OCI-LY7 (cell line): ENCODE data around the gene SPEM1. TPM values are rescaled to one million over a fixed set of nuclear protein-coding genes. Genes with fewer than 3 reads are reported as not detected.

ENCODE experiments used
- BruUV-seq: library from RNA; stranded (reverse); fragments of 400-500 nt; replicated peaks from 2 replicates; lab custom pipeline; 2021; lab: Mats Ljungman, UMichigan
- CTCF ChIA-PET: fragments of 300-600 bp; sonication (Branson Sonifier 250); formaldehyde crosslinking; loops from one replicate; lab custom pipeline; 2022; ENCODE audit warnings: antibody characterized with exemption; ENCODE audit not compliant: unreplicated experiment; lab: Charles Lee
- POLR2A ChIA-PET: fragments of 300-600 bp; sonication (Branson Sonifier 250); formaldehyde crosslinking; loops from one replicate; lab custom pipeline; 2022; ENCODE audit warnings: antibody characterized with exemption; lab: Charles Lee
- DNase-seq: peaks from one replicate; pipeline ENCODE4 v3.0.0-alpha.2; 2015; ENCODE audit warnings: low spot score
- H2AFZ ChIP-seq: fragments of 200-600 bp; sonication (generic), shearing (Covaris generic); 2 replicates; pipeline ENCODE4 v1.6.1; 2014; ENCODE audit warnings: mild to moderate bottlenecking, antibody characterized with exemption, low read length, moderate library complexity
- H3K27ac ChIP-seq: fragments of 200-600 bp; sonication (generic); 2 replicates; pipeline ENCODE4 v1.5.1; 2014; ENCODE audit warnings: mixed run types, low read depth, mild to moderate bottlenecking, moderate library complexity, low read length, inconsistent platforms; ENCODE audit not compliant: poor library complexity, severe bottlenecking
- H3K36me3 ChIP-seq: fragments of 200-600 bp; sonication (generic); 2 replicates; pipeline ENCODE4 v1.6.1; 2014; ENCODE audit warnings: mild to moderate bottlenecking, antibody characterized with exemption, low read length, moderate library complexity, mixed read lengths; ENCODE audit not compliant: insufficient read depth
- H3K4me1 ChIP-seq: fragments of 200-600 bp; sonication (generic); 2 replicates; pipeline ENCODE4 v1.5.1; 2014; ENCODE audit warnings: mild to moderate bottlenecking, low read length; ENCODE audit not compliant: insufficient read depth, poor library complexity, severe bottlenecking
- H3K4me2 ChIP-seq: fragments of 200-600 bp; sonication (generic); 2 replicates; pipeline ENCODE4 v1.6.1; 2014; ENCODE audit warnings: mild to moderate bottlenecking, low read length
- H3K4me3 ChIP-seq: fragments of 200-600 bp; sonication (generic); 2 replicates; pipeline ENCODE4 v1.5.1; 2014; ENCODE audit warnings: mild to moderate bottlenecking, low read depth, low read length; ENCODE audit not compliant: poor library complexity, severe bottlenecking
- H3K79me2 ChIP-seq: fragments of 200-600 bp; sonication (generic); 2 replicates; pipeline ENCODE4 v1.6.1; 2016; ENCODE audit warnings: low read depth, mild to moderate bottlenecking, low read length, moderate library complexity, mixed read lengths; ENCODE audit not compliant: insufficient read depth
- H3K9me2 ChIP-seq: fragments of 200-600 bp; sonication (generic); 2 replicates; pipeline ENCODE4 v1.6.1; 2016; ENCODE audit warnings: mild to moderate bottlenecking, low read length, mixed read lengths; ENCODE audit not compliant: insufficient read depth
- H3K9me3 ChIP-seq: fragments of 200-600 bp; sonication (generic); 2 replicates; pipeline ENCODE4 v1.6.1; 2014; ENCODE audit warnings: mild to moderate bottlenecking, mixed run types, low read length, mixed read lengths
- H4K20me1 ChIP-seq: fragments of 200-600 bp; sonication (generic); 2 replicates; pipeline ENCODE4 v1.6.1; 2014; ENCODE audit warnings: mild to moderate bottlenecking, antibody characterized with exemption, low read length, moderate library complexity, mixed read lengths; ENCODE audit not compliant: insufficient read depth
- CTCF ChIP-seq: fragments of 200-600 bp; sonication (generic); conservative IDR thresholded peaks from 2 replicates; pipeline ENCODE4 v1.5.1; 2014; ENCODE audit warnings: mild to moderate bottlenecking, antibody characterized with exemption, low read length, moderate library complexity, mixed read lengths
- EZH2phosphoT487 ChIP-seq: fragments of 200-600 bp; sonication (generic); IDR thresholded peaks from 2 replicates; pipeline ENCODE4 v1.6.1; 2018; ENCODE audit warnings: low read depth, borderline replicate concordance, mild to moderate bottlenecking, mixed run types, antibody characterized with exemption, low read length, moderate library complexity, mixed read lengths
- intact Hi-C: fragments of 100-400 bp; cut with micrococcal nuclease; formaldehyde crosslinking; loops from one replicate; pipeline ENCODE4 v1.10.0; 2022; ENCODE audit not compliant: unreplicated experiment
- total RNA-seq, 2 experiments: library from RNA; depleted of rRNA in 1 of 2; stranded (reverse); fragments of >200 nt in 1 of 2; shearing (Covaris generic) in 1 of 2; gene quantifications; 2 replicates each; pipeline ENCODE4 v1.2.3, GENCODE V29; 2014 to 2022

Gene SPEM1
- total RNA-seq, 2 experiments from 2014 or later = not detected

- POLR2A ChIA-PET = no interaction called here
- H3K4me2 ChIP-seq = no peak overlapping the region
- CTCF ChIA-PET = no interaction called here
- no peaks in the 10 kb centered on the region for H4K20me1 ChIP-seq
- no peaks in the 10 kb centered on the region for H3K36me3 ChIP-seq
- H3K9me2 ChIP-seq = no peaks in the 10 kb centered on the region
- TF ChIP-seq CTCF (no peak), EZH2phosphoT487 (no peak)
- H3K4me3 ChIP-seq = no peak overlapping the region
- intact Hi-C loops = no loop called here
- no peaks in the 10 kb centered on the region for H3K79me2 ChIP-seq
- no TSS peak for BruUV-seq
- H3K9me3 ChIP-seq = no peaks in the 10 kb centered on the region
- H2AFZ ChIP-seq = no peak overlapping the region
- H3K27ac ChIP-seq = no peak overlapping the region
- no peak for DNase-seq
- H3K4me1 ChIP-seq = no peaks in the 10 kb centered on the region
These were observed 6.7 kb upstream of the SPEM1 start for GRCh38 chr17:7413346-7413985.

GRCh38 chr17:7414837-7415236, 5.3 kb upstream of the SPEM1 start:
- CTCF ChIA-PET = interaction anchor here (0.9 kb wide), 1 partner anchor 11 kb away, joined by 3 read pairs; the partner anchor contains the start of gene TMEM256
- no peak for DNase-seq
- no peaks in the 10 kb centered on the region for H3K4me1 ChIP-seq
- H3K79me2 ChIP-seq = no peaks in the 10 kb centered on the region
- no peak overlapping the region for H3K4me2 ChIP-seq
- no peak overlapping the region for H3K27ac ChIP-seq
- H3K4me3 ChIP-seq = no peak overlapping the region
- intact Hi-C loops = no loop called here
- TF ChIP-seq CTCF (no peak), EZH2phosphoT487 (no peak)
- no peaks in the 10 kb centered on the region for H4K20me1 ChIP-seq
- POLR2A ChIA-PET = no interaction called here
- H2AFZ ChIP-seq = no peak overlapping the region
- no TSS peak for BruUV-seq
- H3K36me3 ChIP-seq = no peaks in the 10 kb centered on the region
- no peaks in the 10 kb centered on the region for H3K9me3 ChIP-seq
- no peaks in the 10 kb centered on the region for H3K9me2 ChIP-seq

GRCh38 chr17:7415784-7416183, 4.3 kb upstream of the SPEM1 start:
- Histone ChIP-seq H3K27ac (no peak overlapping the region), H2AFZ (no peak overlapping the region), H3K36me3 (no peaks in the 10 kb centered on the region), H3K9me3 (no peaks in the 10 kb centered on the region), H3K79me2 (no peaks in the 10 kb centered on the region), H3K4me3 (no peak overlapping the region), H3K4me2 (no peak overlapping the region), H3K4me1 (no peaks in the 10 kb centered on the region), H4K20me1 (no peaks in the 10 kb centered on the region), H3K9me2 (no peaks in the 10 kb centered on the region)
- intact Hi-C loops = no loop called here
- no peak for TF ChIP-seq CTCF
- BruUV-seq = no TSS peak
- no peak for DNase-seq
- ChIA-PET CTCF (no interaction called here), POLR2A (interaction anchor here (0.6 kb wide), 2 partner anchors 61 to 112 kb away, joined by 3 to 6 read pairs; partner anchors contain the start of gene TMEM95)
